HEK293T (cell line): ENCODE results near the gene SH3GL2.

ENCODE experiments used
- BHLHE40 ChIP-seq: fragments of 450-650 bp; IDR thresholded peaks from 2 replicates; pipeline ENCODE4 v1.6.1; 2016; ENCODE audit warnings: mild to moderate bottlenecking, moderate library complexity, borderline replicate concordance
- CTBP1 ChIP-seq: fragments of 450-650 bp; IDR thresholded peaks from 2 replicates; pipeline ENCODE4 v1.6.1; 2016; ENCODE audit warnings: borderline replicate concordance
- ELF4 ChIP-seq: fragments of 450-650 bp; IDR thresholded peaks from 2 replicates; pipeline ENCODE4 v1.6.1; 2017; ENCODE audit warnings: antibody characterized with exemption
- FOXM1 ChIP-seq: fragments of 450-650 bp; IDR thresholded peaks from 2 replicates; pipeline ENCODE4 v1.6.1; 2017; ENCODE audit warnings: mild to moderate bottlenecking, borderline replicate concordance
- LEF1 ChIP-seq: fragments of 450-650 bp; IDR thresholded peaks from 2 replicates; pipeline ENCODE4 v1.6.1; 2017; ENCODE audit warnings: mild to moderate bottlenecking, borderline replicate concordance
- NFRKB ChIP-seq: fragments of 450-650 bp; IDR thresholded peaks from 2 replicates; pipeline ENCODE4 v1.6.1; 2016; ENCODE audit warnings: mild to moderate bottlenecking, moderate library complexity
- SP1 ChIP-seq: fragments of 450-650 bp; IDR thresholded peaks from 2 replicates; pipeline ENCODE4 v1.6.1; 2017
- TARDBP ChIP-seq: fragments of 450-650 bp; IDR thresholded peaks from 2 replicates; pipeline ENCODE4 v1.6.1; 2016
- ZNF384 ChIP-seq: fragments of 450-650 bp; IDR thresholded peaks from 2 replicates; pipeline ENCODE4 v1.6.1; 2016

DNA sequence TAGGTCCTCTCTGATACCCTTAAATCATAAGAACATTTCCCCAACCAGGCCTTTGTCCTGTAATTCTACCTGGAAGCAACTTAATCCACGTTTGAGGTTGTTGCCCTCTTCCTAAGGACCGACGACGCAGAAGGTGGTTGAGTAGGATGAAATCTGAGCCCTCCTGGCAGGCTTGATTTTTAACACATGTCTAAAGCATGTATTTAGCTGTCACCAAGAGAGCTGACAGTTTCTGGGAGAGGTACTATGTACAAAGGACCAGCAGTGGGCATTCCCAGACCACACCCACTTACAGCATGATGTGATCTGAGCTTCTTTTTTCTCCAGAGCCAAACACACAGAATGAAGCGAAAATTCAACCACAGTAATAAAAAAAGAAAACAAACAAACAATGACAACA lies 260.9 kb downstream of the SH3GL2 start:
- no peak for TF ChIP-seq FOXM1
- TF ChIP-seq TARDBP: no peak
- no peak for TF ChIP-seq BHLHE40
- TF ChIP-seq SP1: no peak
- no peak for TF ChIP-seq ZNF384
- no peak for TF ChIP-seq ELF4
- TF ChIP-seq NFRKB: no peak
- TF ChIP-seq LEF1: no peak
- no peak for TF ChIP-seq CTBP1
